Kidney (tissue), 14 donors: ENCODE measurements around the gene LYST. TPM values are rescaled to one million over a fixed set of nuclear protein-coding genes. Genes with fewer than 3 reads are reported as not detected.

Experiments used
- DNase-seq, 5 donors: peaks; one replicate each; pipeline ENCODE4 v3.0.0-alpha.2; 2013 to 2020
- FAIRE-seq: peaks from 2 replicates; lab custom pipeline; 2012; peaks lifted over from hg19 to GRCh38; lab: Jason Lieb, UNC
- H3K27ac ChIP-seq, 2 donors: one replicate each; pipeline ENCODE4 v1.7.0; 2013; ENCODE audit warnings: low read depth in 2 of 2, low read length in 2 of 2, inconsistent platforms in 1 of 2
- H3K27me3 ChIP-seq: one replicate; pipeline ENCODE4 v1.7.1; 2013; ENCODE audit warnings: low read length, inconsistent platforms; ENCODE audit not compliant: control insufficient read depth, insufficient read depth
- H3K36me3 ChIP-seq, 3 donors: one replicate each; pipeline versions ENCODE4 v1.7.0 to v1.7.1; 2013; ENCODE audit warnings: low read length in 3 of 3, control low read depth in 1 of 3, inconsistent platforms in 1 of 3; ENCODE audit not compliant: insufficient read depth in 3 of 3, control insufficient read depth in 2 of 3
- H3K4me1 ChIP-seq, 3 donors: one replicate each; pipeline versions ENCODE4 v1.7.0 to v1.7.1; 2013; ENCODE audit warnings: low read length in 3 of 3, inconsistent platforms in 1 of 3, low read depth in 1 of 3; ENCODE audit not compliant: control insufficient read depth in 2 of 3, insufficient read depth in 2 of 3
- H3K4me3 ChIP-seq, 3 donors: one replicate each; pipeline versions ENCODE4 v1.7.0 to v1.8.1; 2013; ENCODE audit warnings: low read length in 3 of 3, control low read depth in 1 of 3, inconsistent platforms in 1 of 3
- H3K9ac ChIP-seq, 3 donors: one replicate each; pipeline versions ENCODE4 v1.7.0 to v1.7.1; 2013; ENCODE audit warnings: low read length in 3 of 3, control low read depth in 1 of 3, inconsistent platforms in 1 of 3
- H3K9me3 ChIP-seq, 3 donors: one replicate each; pipeline versions ENCODE4 v1.7.0 to v1.7.1; 2013; ENCODE audit warnings: low read length in 3 of 3, control low read depth in 1 of 3, inconsistent platforms in 1 of 3; ENCODE audit not compliant: control insufficient read depth in 2 of 3, insufficient read depth in 1 of 3
- CTCF ChIP-seq: IDR thresholded peaks from 3 replicates; pipeline ENCODE4 v1.5.1; 2012; ENCODE audit warnings: mild to moderate bottlenecking, moderate library complexity, borderline replicate concordance; ENCODE audit not compliant: insufficient read depth; ENCODE audit errors: extremely low read depth
- intact Hi-C: fragments of 100-400 bp; cut with DNase I; formaldehyde crosslinking; loops from one replicate; pipeline ENCODE4 v1.11.1; 2022
- polyA plus RNA-seq: library from polyadenylated mRNA; stranded (reverse); fragments of 350-450 nt; fragmentation: Illumina TruSeq; extraction: RNeasy Lipid Tissue Mini Kit (QIAGEN cat#74804); gene quantifications from one replicate; pipeline ENCODE4 v1.2.3, GENCODE V29; 2014; ENCODE audit warnings: low read depth, low replicate concordance; ENCODE audit not compliant: insufficient read depth
- total RNA-seq: library from RNA; stranded (reverse); fragmentation: NEBNext Ultra II Directional; extraction: Animal tissue kit (Norgen Biotek cat#: 25700); gene quantifications from one replicate; pipeline ENCODE4 v1.2.1, GENCODE V29; 2021
- donor health status: control.
- donor health status: control.
- donor health status: control.
- donor health status: control.
- donor health status: control.
- donor health status: DM: yes; HTN: yes; CAD: no.
- donor health status: Normal renal cell carcinoma (clear cell type).

Gene LYST
- total and polyA plus RNA-seq, 2 donors from 2014 or later = 4.6 to 30.3 TPM

DNA sequence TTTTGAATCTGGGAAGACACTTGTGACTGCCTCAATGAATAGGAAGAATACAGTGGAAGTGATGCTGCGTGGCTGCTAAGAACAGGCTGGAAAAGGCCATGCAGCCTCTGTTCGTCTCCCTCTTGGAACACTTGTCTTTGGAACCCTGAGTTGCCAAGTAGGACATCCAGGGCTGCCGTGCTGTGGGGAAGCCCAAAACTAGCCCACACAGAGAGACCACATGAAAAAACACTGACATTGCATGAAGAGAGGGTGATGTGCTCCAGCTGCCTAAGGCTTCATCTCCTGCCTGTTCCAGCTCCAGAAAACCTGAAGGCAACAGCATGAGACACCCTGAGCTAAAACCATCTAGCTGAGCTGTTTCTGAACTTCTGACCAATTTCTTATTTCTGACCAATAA, 156.0 kb downstream of the LYST start:
- Histone ChIP-seq H3K27ac (no peak overlapping the region), H3K9me3 (no peaks in the 10 kb centered on the region), H3K27me3 (no peaks in the 10 kb centered on the region), H3K4me1 (no peaks in the 10 kb centered on the region), H3K9ac (no peak overlapping the region), H3K4me3 (no peak overlapping the region), H3K36me3 (peaks cover 0 to 9% (median 0%) of the 10 kb centered on the region in 3 donors)
- no peak for TF ChIP-seq CTCF
- FAIRE-seq (no peak), DNase-seq (no peak)
- intact Hi-C loops = no loop called here

DNA sequence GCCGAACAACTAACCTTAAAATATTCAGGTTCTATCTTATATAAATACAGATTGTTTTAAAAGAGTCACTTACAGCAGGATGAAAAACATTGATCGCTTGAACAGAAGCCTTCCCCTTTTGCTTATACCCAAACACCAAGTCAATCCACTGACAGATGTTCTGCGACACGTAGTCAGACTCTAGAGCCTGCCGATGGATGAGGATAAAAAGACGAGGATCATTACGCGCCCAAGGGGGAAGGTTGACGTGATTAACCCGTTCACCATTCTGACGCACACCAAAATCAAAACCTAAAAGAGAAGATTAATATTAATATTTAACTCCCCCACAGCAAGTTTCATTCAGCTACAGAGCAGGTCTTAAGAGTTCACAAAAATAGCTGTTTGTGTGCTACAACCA, 157.7 kb downstream of the LYST start:
- H3K9me3 ChIP-seq = no peaks in the 10 kb centered on the region
- intact Hi-C loops = no loop called here
- FAIRE-seq = no peak
- no peak for TF ChIP-seq CTCF
- peak overlapping the region in 1 of 3 donors; percentile 44 for H3K4me3 ChIP-seq
- peaks cover 0 to 9% (median 0%) of the 10 kb centered on the region in 3 donors for H3K36me3 ChIP-seq
- H3K27ac ChIP-seq = no peak overlapping the region
- DNase-seq = no peak
- no peaks in the 10 kb centered on the region for H3K27me3 ChIP-seq
- peak overlapping the region in 1 of 3 donors; percentile 47 for H3K9ac ChIP-seq
- no peaks in the 10 kb centered on the region for H3K4me1 ChIP-seq

DNA sequence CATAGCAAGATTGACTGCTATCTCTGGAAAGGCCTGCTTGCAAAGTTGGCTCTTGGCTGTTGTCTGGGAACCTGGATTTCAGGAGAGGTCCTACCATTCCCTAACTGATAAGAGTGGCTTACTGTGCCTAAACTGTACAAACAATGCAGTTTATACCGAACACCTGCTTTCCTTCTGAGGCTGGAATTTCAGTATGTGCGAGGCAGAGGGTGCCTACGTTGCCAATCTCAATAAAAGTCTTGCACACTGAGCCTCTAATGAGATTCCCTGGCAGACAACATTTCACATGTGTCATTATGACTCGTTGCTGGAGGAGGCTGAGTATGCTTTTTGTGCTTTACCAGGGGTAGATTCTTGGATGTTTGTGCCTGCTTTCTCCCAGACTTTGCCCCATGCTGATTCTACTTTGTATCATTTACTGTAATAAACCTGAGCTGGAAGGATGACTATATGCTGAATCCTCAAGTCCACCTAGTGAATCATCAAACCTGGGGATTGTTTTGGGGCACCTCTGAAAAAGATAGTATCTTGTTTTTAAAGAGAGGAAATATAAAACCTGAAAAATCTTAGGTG, 158.2 kb downstream of the LYST start:
- peak overlapping the region in 1 of 2 donors; percentile 60 for H3K27ac ChIP-seq
- no peak for FAIRE-seq
- no peaks in the 10 kb centered on the region for H3K27me3 ChIP-seq
- H3K9ac ChIP-seq = peak overlapping the region in 1 of 3 donors; percentile 47
- intact Hi-C loops = no loop called here
- H3K9me3 ChIP-seq = no peaks in the 10 kb centered on the region
- peak in 2 of 5 donors; percentile 7 to 28 for DNase-seq
- no peaks in the 10 kb centered on the region for H3K4me1 ChIP-seq
- peaks cover 0 to 9% (median 0%) of the 10 kb centered on the region in 3 donors for H3K36me3 ChIP-seq
- peak overlapping the region in 1 of 3 donors; percentile 44 for H3K4me3 ChIP-seq
- no peak for TF ChIP-seq CTCF
